ENCODE data around the gene IFT43.
A peak's percentile ranks its signal among the peaks of the same experiment; 100 is the strongest.

The IFT43 gene

DNA sequence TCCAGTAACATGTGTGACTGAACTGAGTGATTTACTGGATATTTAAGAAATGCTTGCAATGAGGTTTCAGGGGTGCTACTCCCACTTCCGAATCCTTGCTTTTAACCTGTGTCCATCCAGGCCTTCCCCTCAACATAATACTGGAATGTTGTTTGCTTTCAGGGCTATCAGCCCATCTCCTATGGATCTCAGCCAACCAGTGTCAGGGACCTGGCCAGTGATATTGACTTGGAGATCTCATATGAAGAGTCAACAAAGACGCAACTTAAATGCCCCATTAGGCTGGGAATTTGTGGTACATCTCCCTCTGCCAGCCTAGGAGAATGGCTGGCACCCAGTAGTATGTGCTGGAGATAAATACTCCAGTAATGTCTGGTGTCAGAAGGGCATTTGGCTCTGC lies 889 bp upstream of the IFT43 start:
- no peak overlapping the region for H3K4me3 ChIP-seq (ENCODE audit: control insufficient read depth, low read depth, low read length)
- no peak for DNase-seq (ENCODE audit: low read depth)
- TF ChIP-seq, protein P1, sequence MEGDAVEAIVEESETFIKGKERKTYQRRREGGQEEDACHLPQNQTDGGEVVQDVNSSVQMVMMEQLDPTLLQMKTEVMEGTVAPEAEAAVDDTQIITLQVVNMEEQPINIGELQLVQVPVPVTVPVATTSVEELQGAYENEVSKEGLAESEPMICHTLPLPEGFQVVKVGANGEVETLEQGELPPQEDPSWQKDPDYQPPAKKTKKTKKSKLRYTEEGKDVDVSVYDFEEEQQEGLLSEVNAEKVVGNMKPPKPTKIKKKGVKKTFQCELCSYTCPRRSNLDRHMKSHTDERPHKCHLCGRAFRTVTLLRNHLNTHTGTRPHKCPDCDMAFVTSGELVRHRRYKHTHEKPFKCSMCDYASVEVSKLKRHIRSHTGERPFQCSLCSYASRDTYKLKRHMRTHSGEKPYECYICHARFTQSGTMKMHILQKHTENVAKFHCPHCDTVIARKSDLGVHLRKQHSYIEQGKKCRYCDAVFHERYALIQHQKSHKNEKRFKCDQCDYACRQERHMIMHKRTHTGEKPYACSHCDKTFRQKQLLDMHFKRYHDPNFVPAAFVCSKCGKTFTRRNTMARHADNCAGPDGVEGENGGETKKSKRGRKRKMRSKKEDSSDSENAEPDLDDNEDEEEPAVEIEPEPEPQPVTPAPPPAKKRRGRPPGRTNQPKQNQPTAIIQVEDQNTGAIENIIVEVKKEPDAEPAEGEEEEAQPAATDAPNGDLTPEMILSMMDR (conservative IDR thresholded peaks at IDR 0.05; ENCODE audit: control insufficient read depth, insufficient read depth, low read depth, low read length): no peak

DNA sequence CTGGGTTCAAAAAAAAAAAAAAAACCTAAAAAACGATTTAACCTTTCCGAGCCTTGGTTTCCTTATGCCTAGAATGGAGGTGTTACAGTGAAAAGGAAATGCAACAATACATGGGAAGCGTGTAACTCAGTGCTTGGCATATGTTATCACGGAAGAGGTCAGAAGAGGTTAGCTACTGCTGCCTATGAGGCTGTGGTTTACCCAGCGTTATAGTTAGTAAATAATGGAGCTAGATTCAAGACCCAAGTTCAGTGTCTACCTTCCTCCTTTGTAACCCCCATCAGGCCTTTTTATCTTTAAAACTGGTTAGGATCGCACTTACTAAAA lies 839 bp downstream of the IFT43 start:
- DNase-seq (ENCODE audit: low read depth): no peak
- peak overlapping the region; percentile 80 for H3K4me3 ChIP-seq (ENCODE audit: control insufficient read depth, low read depth, low read length)
- TF ChIP-seq, protein P1 (conservative IDR thresholded peaks at IDR 0.05; ENCODE audit: control insufficient read depth, insufficient read depth, low read depth, low read length): no peak

DNA sequence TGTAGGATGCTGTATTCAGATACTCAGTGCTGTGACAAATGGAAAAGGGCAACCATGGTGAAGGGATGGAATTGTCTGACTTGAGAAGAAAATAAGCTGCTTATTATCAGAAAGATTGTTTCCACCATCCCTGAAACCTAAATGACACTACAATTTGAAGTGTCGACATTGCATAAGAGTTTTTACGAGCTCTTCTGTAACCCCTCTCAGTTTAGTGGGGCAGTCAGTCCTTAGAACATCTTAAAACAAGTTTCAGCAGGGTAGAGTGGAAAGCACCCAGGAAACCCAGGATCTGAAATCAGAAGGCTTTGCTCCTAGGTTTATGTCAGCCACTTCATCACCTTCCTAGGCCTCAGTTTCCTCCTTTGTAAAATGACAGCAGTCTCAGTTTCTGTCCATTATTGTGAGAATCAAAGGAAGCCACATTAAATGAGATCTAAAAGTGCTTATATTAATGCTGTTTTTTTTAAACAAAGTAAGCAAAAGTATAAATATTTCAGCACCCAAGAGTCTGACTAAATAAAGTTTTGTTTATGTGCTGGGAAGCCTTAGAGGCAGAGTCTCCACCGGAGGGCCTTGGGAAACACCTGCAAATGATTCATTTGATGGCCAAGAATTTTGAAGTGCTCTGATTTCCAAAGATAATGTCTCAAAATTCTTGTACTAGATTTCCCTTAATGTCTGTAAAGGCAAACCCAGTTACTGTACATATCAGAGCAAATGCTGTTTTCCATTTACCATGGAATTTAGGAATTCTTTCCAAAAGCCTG lies 1.8 kb downstream of the IFT43 start:
- TF ChIP-seq, protein P1 (conservative IDR thresholded peaks at IDR 0.05; ENCODE audit: control insufficient read depth, insufficient read depth, low read depth, low read length): no peak
- no peak overlapping the region for H3K4me3 ChIP-seq (ENCODE audit: control insufficient read depth, low read depth, low read length)
- no peak for DNase-seq (ENCODE audit: low read depth)

DNA sequence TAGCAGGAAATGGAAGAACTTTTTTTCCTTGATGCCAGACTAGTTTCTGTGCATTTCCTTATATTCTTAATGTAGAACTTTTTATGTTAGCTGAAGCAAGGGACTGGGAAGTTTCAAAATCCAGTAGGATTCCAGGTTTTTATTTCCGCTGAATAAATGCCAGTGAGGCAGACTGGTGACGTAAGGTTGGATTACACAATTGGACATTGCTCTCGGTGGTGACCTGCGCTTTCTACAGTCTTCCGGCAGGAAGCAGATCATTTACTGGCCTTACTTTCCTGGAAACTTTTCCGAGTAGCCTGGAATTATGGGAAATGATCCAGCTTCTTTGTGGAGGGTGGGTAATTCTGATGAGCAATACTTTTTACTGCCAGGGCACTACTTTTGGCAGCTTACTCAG lies 3.6 kb downstream of the IFT43 start:
- H3K4me3 ChIP-seq (ENCODE audit: control insufficient read depth, low read depth, low read length): no peak overlapping the region
- peak; percentile 95 for DNase-seq (ENCODE audit: low read depth)
- TF ChIP-seq, protein P1 (conservative IDR thresholded peaks at IDR 0.05; ENCODE audit: control insufficient read depth, insufficient read depth, low read depth, low read length): no peak

DNA sequence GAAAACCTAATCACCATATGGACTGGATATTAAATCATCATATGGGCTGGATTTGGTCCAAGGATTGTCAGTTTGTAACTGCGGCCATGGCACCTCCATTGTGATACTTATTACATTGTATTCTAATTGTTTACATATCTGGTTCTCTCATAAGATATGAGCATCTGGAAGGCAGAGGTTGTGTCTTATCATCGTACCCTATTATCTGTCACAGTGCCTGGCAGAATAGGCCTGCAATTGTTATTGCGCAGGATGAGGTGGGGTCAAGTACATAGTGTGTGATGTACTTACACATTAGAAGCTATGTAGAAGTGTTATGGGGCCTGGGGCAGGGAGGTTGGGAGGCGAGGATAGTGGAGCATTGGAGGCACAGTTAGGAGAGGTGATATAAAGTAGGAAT lies 4.7 kb downstream of the IFT43 start:
- no peak for DNase-seq (ENCODE audit: low read depth)
- H3K4me3 ChIP-seq (ENCODE audit: control insufficient read depth, low read depth, low read length): no peak overlapping the region
- TF ChIP-seq, protein P1 (conservative IDR thresholded peaks at IDR 0.05; ENCODE audit: control insufficient read depth, insufficient read depth, low read depth, low read length): no peak

DNA sequence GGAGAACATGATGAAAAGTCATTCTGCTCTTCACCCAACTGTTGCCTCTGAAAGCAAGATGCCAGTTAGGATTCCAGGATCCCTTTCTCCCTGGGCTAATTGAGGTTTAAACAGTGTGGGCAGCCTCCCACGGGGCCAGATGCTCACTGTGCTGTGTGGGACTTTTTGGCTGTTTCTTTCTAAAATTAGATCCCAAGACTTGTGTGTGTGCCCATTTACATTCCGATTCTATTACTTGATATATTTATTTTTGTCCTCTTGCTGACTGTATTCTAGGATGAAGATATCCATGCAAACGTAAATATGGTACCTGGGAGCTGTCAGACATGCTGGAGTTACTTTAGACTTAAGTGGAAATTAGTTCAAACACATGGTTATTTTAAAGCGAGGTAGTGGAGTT lies 6.2 kb downstream of the IFT43 start:
- H3K4me3 ChIP-seq (ENCODE audit: control insufficient read depth, low read depth, low read length): no peak overlapping the region
- TF ChIP-seq, protein P1 (conservative IDR thresholded peaks at IDR 0.05; ENCODE audit: control insufficient read depth, insufficient read depth, low read depth, low read length): no peak
- DNase-seq (ENCODE audit: low read depth): peak; percentile 43
